ENCODE measurements around the gene SLC35G1.

The SLC35G1 gene

GRCh38 chr10:93852476-93853095 is 41.2 kb upstream of the SLC35G1 start:
- in situ Hi-C loops (cut with MboI; ENCODE audit: low pct_unique_long_range_greater_than_20kb, low sequenced_read_pairs, unreplicated experiment), result no loop called here
- DNase-seq (ENCODE audit: low spot score), result no peak

GRCh38 chr10:93854975-93855374 is 38.8 kb upstream of the SLC35G1 start:
- no peak for TF ChIP-seq CTCF (IDR thresholded peaks at IDR 0.05; ENCODE audit: extremely low read depth, insufficient read depth, missing control alignments)
- no peak for DNase-seq (ENCODE audit: low spot score)
- in situ Hi-C loops (cut with MboI; ENCODE audit: low pct_unique_long_range_greater_than_20kb, low sequenced_read_pairs, unreplicated experiment), result no loop called here

More at GRCh38 chr10:93852476-93853095, 41.2 kb upstream of the SLC35G1 start:
- no peak for TF ChIP-seq CTCF (IDR thresholded peaks at IDR 0.05; ENCODE audit: extremely low read depth, insufficient read depth, missing control alignments)

- no peak for TF ChIP-seq CTCF (IDR thresholded peaks at IDR 0.05; ENCODE audit: extremely low read depth, insufficient read depth, missing control alignments)
- DNase-seq (ENCODE audit: low spot score), result no peak
- in situ Hi-C loops (cut with MboI; ENCODE audit: low pct_unique_long_range_greater_than_20kb, low sequenced_read_pairs, unreplicated experiment), result no loop called here
These were observed 37.2 kb upstream of the SLC35G1 start for GRCh38 chr10:93856349-93857145.

GRCh38 chr10:93859049-93859655 is 34.6 kb upstream of the SLC35G1 start:
- in situ Hi-C loops (cut with MboI; ENCODE audit: low pct_unique_long_range_greater_than_20kb, low sequenced_read_pairs, unreplicated experiment), result no loop called here
- peak; percentile 39 for TF ChIP-seq CTCF (IDR thresholded peaks at IDR 0.05; ENCODE audit: extremely low read depth, insufficient read depth, missing control alignments)
- no peak for DNase-seq (ENCODE audit: low spot score)

- no peak for TF ChIP-seq CTCF (IDR thresholded peaks at IDR 0.05; ENCODE audit: extremely low read depth, insufficient read depth, missing control alignments)
- in situ Hi-C loops (cut with MboI; ENCODE audit: low pct_unique_long_range_greater_than_20kb, low sequenced_read_pairs, unreplicated experiment), result no loop called here
- DNase-seq (ENCODE audit: low spot score), result no peak
These were observed 32.0 kb upstream of the SLC35G1 start for GRCh38 chr10:93861825-93862224.

GRCh38 chr10:93865794-93866425 is 27.9 kb upstream of the SLC35G1 start:
- in situ Hi-C loops (cut with MboI; ENCODE audit: low pct_unique_long_range_greater_than_20kb, low sequenced_read_pairs, unreplicated experiment), result no loop called here
- DNase-seq (ENCODE audit: low spot score), result no peak
- no peak for TF ChIP-seq CTCF (IDR thresholded peaks at IDR 0.05; ENCODE audit: extremely low read depth, insufficient read depth, missing control alignments)

Measured in GM13977 (cell line).